ENCODE results near the gene BTN1A1.
A peak's percentile ranks its signal among the peaks of the same experiment; 100 is the strongest.

BTN1A1 gene

DNA sequence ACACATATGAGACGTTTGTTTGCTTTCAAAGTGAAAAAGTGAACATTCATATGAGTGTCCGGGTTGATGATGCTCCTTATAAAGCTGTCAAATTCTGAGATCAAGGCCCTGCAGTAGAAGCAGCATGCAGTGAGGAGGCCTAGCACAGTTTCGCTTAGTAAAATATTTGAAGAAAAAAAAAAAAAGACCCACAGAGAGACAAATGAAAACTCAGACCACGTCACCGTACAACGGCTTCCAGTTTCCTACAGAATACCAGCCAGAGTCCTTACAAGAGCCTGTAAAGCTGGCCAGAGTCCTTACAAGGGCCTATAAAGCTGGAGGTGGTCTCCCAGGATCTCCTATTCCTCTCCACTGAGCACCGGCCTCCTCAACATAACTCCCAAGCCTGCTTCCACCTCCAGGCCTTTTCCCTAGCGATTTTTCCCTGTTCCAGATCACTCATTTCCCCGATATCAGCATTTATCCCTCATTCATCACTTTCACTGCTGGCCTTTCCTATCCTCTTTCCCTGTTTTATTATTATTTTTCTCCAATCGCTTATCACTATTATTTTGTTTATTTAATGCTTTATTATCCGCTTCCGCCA is 36.6 kb downstream of the BTN1A1 start:
- H3K4me3 ChIP-seq (ENCODE audit: low read depth, low read length) = peak overlapping the region; percentile 72
- H3K4ac ChIP-seq (ENCODE audit: low read depth, low read length) = no peak overlapping the region
- H3K36me3 ChIP-seq (ENCODE audit: control insufficient read depth in 1 of 2, insufficient read depth in 2 of 2, low read length in 2 of 2) = peaks cover 0 to 5% of the 10 kb centered on the region in 2 experiments
- no peaks in the 10 kb centered on the region for H3K9me3 ChIP-seq (ENCODE audit: insufficient read depth, low read depth, low read length)
- H4K8ac ChIP-seq (ENCODE audit: low read depth, low read length) = peak overlapping the region; percentile 82
- no peak overlapping the region for H2BK120ac ChIP-seq (ENCODE audit: insufficient read depth, low read length, poor library complexity)
- peak in 1 of 2 donors; percentile 9 for DNase-seq
- peak overlapping the region; percentile 55 for H3K27ac ChIP-seq (ENCODE audit: low read depth, low read length)
- no peak overlapping the region for H2AK5ac ChIP-seq (ENCODE audit: low read length)
- peak overlapping the region; percentile 49 for H3K14ac ChIP-seq (ENCODE audit: low read length)
- no peak overlapping the region for H3K18ac ChIP-seq (ENCODE audit: low read length)
- H3K79me2 ChIP-seq (ENCODE audit: control insufficient read depth, insufficient read depth, low read length, poor library complexity) = peaks cover 9% of the 10 kb centered on the region
- H3K23ac ChIP-seq (ENCODE audit: low read length) = no peak overlapping the region
- H2AFZ ChIP-seq (ENCODE audit: insufficient read depth, low read length, poor library complexity) = peak overlapping the region; percentile 58
- H4K12ac ChIP-seq (ENCODE audit: low read depth, low read length) = no peak overlapping the region
- H3K79me1 ChIP-seq (ENCODE audit: low read length) = peaks cover 11% of the 10 kb centered on the region
- no peak overlapping the region for H3K9ac ChIP-seq (ENCODE audit: low read length)
- no peak overlapping the region for H4K91ac ChIP-seq (ENCODE audit: low read depth, low read length)
- no peak overlapping the region for H2BK5ac ChIP-seq (ENCODE audit: low read depth, low read length, poor library complexity)
- no peaks in the 10 kb centered on the region for H3K27me3 ChIP-seq (ENCODE audit: insufficient read depth, low read length)
- WGBS (ENCODE audit: extremely low coverage, insufficient coverage, insufficient read length) = no CpG with 5 or more reads among the region's 12 CpGs
- H3K4me2 ChIP-seq (ENCODE audit: low read length) = peak overlapping the region; percentile 88
- no peak overlapping the region for H2BK12ac ChIP-seq (ENCODE audit: low read length)
- peaks cover 0 to 3% of the 10 kb centered on the region in 2 experiments for H3K4me1 ChIP-seq (ENCODE audit: control insufficient read depth in 1 of 2, insufficient read depth in 2 of 2, low read length in 2 of 2)

DNA sequence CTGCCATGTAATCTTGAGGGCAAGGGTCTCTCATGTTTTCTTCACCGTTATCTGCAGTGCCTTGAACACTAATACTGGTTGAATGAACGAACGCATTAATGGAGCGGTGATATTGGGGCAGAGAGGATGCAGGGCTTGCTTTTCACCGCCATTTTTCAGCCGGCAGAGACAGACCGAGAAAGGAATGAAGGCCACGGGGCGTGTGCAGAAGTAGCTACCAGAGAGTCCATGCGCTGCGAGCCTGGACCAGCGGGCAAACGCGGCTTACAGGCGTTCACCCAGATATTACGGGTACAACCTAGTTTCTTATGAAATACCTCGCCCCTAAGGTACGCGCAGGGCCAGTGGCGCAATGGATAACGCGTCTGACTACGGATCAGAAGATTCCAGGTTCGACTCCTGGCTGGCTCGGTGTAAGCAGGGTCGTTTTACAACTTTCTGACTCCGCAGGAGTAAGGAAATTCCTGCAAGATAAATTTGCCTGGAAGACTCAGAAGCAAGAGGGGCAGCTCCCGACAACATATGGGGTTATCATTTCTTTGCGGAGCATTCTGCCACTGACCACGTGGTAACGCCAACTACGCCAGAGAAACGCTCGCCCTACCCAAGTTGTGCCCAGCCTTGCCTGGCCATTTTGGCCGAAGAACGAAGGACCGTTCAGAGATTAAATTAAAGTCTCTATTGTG is 37.2 kb downstream of the BTN1A1 start:
- Histone ChIP-seq H3K27ac (ENCODE audit: low read depth, low read length) (peak overlapping the region; percentile 87), H2AFZ (ENCODE audit: insufficient read depth, low read length, poor library complexity) (peak overlapping the region; percentile 32), H3K14ac (ENCODE audit: low read length) (no peak overlapping the region), H3K23ac (ENCODE audit: low read length) (no peak overlapping the region), H4K91ac (ENCODE audit: low read depth, low read length) (no peak overlapping the region), H3K36me3 (ENCODE audit: control insufficient read depth in 1 of 2, insufficient read depth in 2 of 2, low read length in 2 of 2) (peaks cover 0 to 5% of the 10 kb centered on the region in 2 experiments), H3K79me1 (ENCODE audit: low read length) (peaks cover 11% of the 10 kb centered on the region), H3K9me3 (ENCODE audit: insufficient read depth, low read depth, low read length) (no peaks in the 10 kb centered on the region), H2BK5ac (ENCODE audit: low read depth, low read length, poor library complexity) (no peak overlapping the region), H2AK5ac (ENCODE audit: low read length) (no peak overlapping the region), H3K27me3 (ENCODE audit: insufficient read depth, low read length) (no peaks in the 10 kb centered on the region), H3K4me1 (ENCODE audit: control insufficient read depth in 1 of 2, insufficient read depth in 2 of 2, low read length in 2 of 2) (peaks cover 0 to 3% of the 10 kb centered on the region in 2 experiments), H3K18ac (ENCODE audit: low read length) (no peak overlapping the region), H4K8ac (ENCODE audit: low read depth, low read length) (peak overlapping the region; percentile 54), H2BK12ac (ENCODE audit: low read length) (no peak overlapping the region), H3K9ac (ENCODE audit: low read length) (peak overlapping the region; percentile 83), H3K4me3 (ENCODE audit: low read depth, low read length) (peak overlapping the region; percentile 79), H3K79me2 (ENCODE audit: control insufficient read depth, insufficient read depth, low read length, poor library complexity) (peaks cover 9% of the 10 kb centered on the region), H4K12ac (ENCODE audit: low read depth, low read length) (no peak overlapping the region), H3K4me2 (ENCODE audit: low read length) (peak overlapping the region; percentile 88), H2BK120ac (ENCODE audit: insufficient read depth, low read length, poor library complexity) (no peak overlapping the region), H3K4ac (ENCODE audit: low read depth, low read length) (no peak overlapping the region)
- WGBS (ENCODE audit: extremely low coverage, insufficient coverage, insufficient read length) = no CpG with 5 or more reads among the region's 37 CpGs
- peak; percentile 91 to 96 for DNase-seq

DNA sequence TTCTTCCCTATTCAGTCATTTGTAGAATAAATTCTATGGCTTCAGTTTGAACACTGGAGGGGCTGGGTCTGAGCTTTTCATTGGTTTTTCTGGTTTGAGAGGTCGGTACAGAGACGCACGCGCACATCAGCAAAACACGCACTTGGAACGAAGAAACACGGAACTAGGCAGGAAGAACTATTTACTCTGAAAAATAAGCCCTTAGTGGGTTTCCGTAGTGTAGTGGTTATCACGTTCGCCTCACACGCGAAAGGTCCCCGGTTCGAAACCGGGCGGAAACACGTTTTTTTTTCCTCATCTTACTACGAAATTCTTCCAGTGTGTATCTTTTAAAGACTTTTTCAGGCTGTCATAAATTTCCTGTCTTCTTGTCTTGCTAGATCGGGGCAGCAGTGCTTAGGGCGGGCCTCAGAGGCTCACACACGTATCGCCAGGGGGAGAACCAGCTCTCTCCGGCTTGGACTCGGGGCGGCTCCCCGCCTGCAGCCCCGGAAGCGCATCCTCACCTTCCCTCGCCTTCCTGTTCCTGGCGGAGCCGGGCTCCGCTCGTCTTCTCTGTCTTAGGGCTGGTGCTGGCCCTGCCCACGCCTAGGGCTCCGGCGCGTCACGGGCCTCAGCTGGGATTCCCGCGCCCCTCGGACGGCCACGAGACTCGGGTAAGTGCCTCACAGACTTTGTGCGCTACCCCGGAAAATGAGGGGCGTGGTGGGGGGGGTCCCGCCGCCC is 37.9 kb downstream of the BTN1A1 start, which contains the start of gene HMGN4:
HMGN4 (plus strand) TSS at position 521 of the 726 bp plus-strand sequence. CDS start 6,841 bp downstream, outside the sequence.
- Histone ChIP-seq H4K91ac (ENCODE audit: low read depth, low read length) (peak within 1 kb of the TSS; percentile 73), H3K9me3 (ENCODE audit: insufficient read depth, low read depth, low read length) (no peaks in the 10 kb centered on the region)

DNA sequence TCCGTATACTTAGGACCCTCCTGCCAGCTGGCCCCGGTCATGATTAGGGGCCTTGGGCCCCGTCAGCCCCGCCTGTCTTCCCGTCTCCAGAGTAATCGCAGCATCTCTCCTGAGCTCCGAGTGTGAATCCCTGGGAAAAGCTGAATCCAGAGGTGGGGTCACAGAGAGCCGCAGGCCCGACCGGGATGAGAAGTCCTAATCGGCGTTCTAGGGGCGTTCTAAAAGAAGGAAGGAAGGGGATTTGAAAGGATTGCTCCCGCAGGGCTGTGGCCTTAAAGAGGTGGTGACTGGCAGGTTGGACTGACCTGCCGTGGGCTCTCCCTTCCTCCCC is 38.4 kb downstream of the BTN1A1 start:
- Histone ChIP-seq H3K79me1 (ENCODE audit: low read length) (peaks cover 11% of the 10 kb centered on the region), H2BK120ac (ENCODE audit: insufficient read depth, low read length, poor library complexity) (peak overlapping the region; percentile 59), H2AFZ (ENCODE audit: insufficient read depth, low read length, poor library complexity) (peak overlapping the region; percentile 77), H3K36me3 (ENCODE audit: control insufficient read depth in 1 of 2, insufficient read depth in 2 of 2, low read length in 2 of 2) (peaks cover 0 to 5% of the 10 kb centered on the region in 2 experiments), H3K9me3 (ENCODE audit: insufficient read depth, low read depth, low read length) (no peaks in the 10 kb centered on the region), H4K8ac (ENCODE audit: low read depth, low read length) (peak overlapping the region; percentile 91), H3K27me3 (ENCODE audit: insufficient read depth, low read length) (no peaks in the 10 kb centered on the region), H3K4me3 (ENCODE audit: low read depth, low read length) (peak overlapping the region; percentile 85), H2BK5ac (ENCODE audit: low read depth, low read length, poor library complexity) (peak overlapping the region; percentile 28), H3K4me2 (ENCODE audit: low read length) (peak overlapping the region; percentile 88), H4K91ac (ENCODE audit: low read depth, low read length) (peak overlapping the region; percentile 73), H3K9ac (ENCODE audit: low read length) (peak overlapping the region; percentile 85), H3K14ac (ENCODE audit: low read length) (peak overlapping the region; percentile 76), H3K4ac (ENCODE audit: low read depth, low read length) (peak overlapping the region; percentile 53), H3K79me2 (ENCODE audit: control insufficient read depth, insufficient read depth, low read length, poor library complexity) (peaks cover 7% of the 10 kb centered on the region), H3K27ac (ENCODE audit: low read depth, low read length) (peak overlapping the region; percentile 91), H2AK5ac (ENCODE audit: low read length) (no peak overlapping the region), H4K12ac (ENCODE audit: low read depth, low read length) (peak overlapping the region; percentile 83), H3K23ac (ENCODE audit: low read length) (no peak overlapping the region), H3K18ac (ENCODE audit: low read length) (peak overlapping the region; percentile 42), H3K4me1 (ENCODE audit: control insufficient read depth in 1 of 2, insufficient read depth in 2 of 2, low read length in 2 of 2) (peaks cover 0 to 3% of the 10 kb centered on the region in 2 experiments), H2BK12ac (ENCODE audit: low read length) (no peak overlapping the region)
- no CpG with 5 or more reads among the region's 15 CpGs for WGBS (ENCODE audit: extremely low coverage, insufficient coverage, insufficient read length)
- no peak for DNase-seq

More for the DNA sequence above, 37.9 kb downstream of the BTN1A1 start, which contains the start of gene HMGN4:
- peak within 1 kb of the TSS; percentile 91 for H4K8ac ChIP-seq (ENCODE audit: low read depth, low read length)
- peaks cover 8% of the 10 kb centered on the region for H3K79me2 ChIP-seq (ENCODE audit: control insufficient read depth, insufficient read depth, low read length, poor library complexity)
- H2BK12ac ChIP-seq (ENCODE audit: low read length) = no peak within 1 kb of the TSS
- peak within 1 kb of the TSS; percentile 77 for H2AFZ ChIP-seq (ENCODE audit: insufficient read depth, low read length, poor library complexity)
- peaks cover 0 to 3% of the 10 kb centered on the region in 2 experiments for H3K4me1 ChIP-seq (ENCODE audit: control insufficient read depth in 1 of 2, insufficient read depth in 2 of 2, low read length in 2 of 2)
- H3K14ac ChIP-seq (ENCODE audit: low read length) = peak within 1 kb of the TSS; percentile 76
- H3K27ac ChIP-seq (ENCODE audit: low read depth, low read length) = peak within 1 kb of the TSS; percentile 91
- peak within 1 kb of the TSS; percentile 42 for H3K18ac ChIP-seq (ENCODE audit: low read length)
- H3K27me3 ChIP-seq (ENCODE audit: insufficient read depth, low read length) = no peaks in the 10 kb centered on the region
- H2BK120ac ChIP-seq (ENCODE audit: insufficient read depth, low read length, poor library complexity) = peak within 1 kb of the TSS; percentile 71
- H2AK5ac ChIP-seq (ENCODE audit: low read length) = no peak within 1 kb of the TSS
- no CpG with 5 or more reads among the region's 49 CpGs for WGBS (ENCODE audit: extremely low coverage, insufficient coverage, insufficient read length)
- H3K4me2 ChIP-seq (ENCODE audit: low read length) = peak within 1 kb of the TSS; percentile 88
- H3K4ac ChIP-seq (ENCODE audit: low read depth, low read length) = peak within 1 kb of the TSS; percentile 60
- H4K12ac ChIP-seq (ENCODE audit: low read depth, low read length) = peak within 1 kb of the TSS; percentile 83
- peak within 1 kb of the TSS; percentile 71 for H2BK5ac ChIP-seq (ENCODE audit: low read depth, low read length, poor library complexity)
- peaks cover 11% of the 10 kb centered on the region for H3K79me1 ChIP-seq (ENCODE audit: low read length)
- H3K36me3 ChIP-seq (ENCODE audit: control insufficient read depth in 1 of 2, insufficient read depth in 2 of 2, low read length in 2 of 2) = peaks cover 0 to 5% of the 10 kb centered on the region in 2 experiments
- peak within 1 kb of the TSS; percentile 85 for H3K4me3 ChIP-seq (ENCODE audit: low read depth, low read length)
- peak; percentile 90 to 95 for DNase-seq
- H3K9ac ChIP-seq (ENCODE audit: low read length) = peak within 1 kb of the TSS; percentile 85
- no peak within 1 kb of the TSS for H3K23ac ChIP-seq (ENCODE audit: low read length)

Measured in trophoblast cell (in vitro differentiated cells and primary cell).